WTC11 (cell line): ENCODE measurements around the gene HOXB3.

Source experiments
- CREM ChIP-seq: sonication (generic); formaldehyde crosslinking; IDR thresholded peaks from 2 replicates; pipeline ENCODE4 v1.8.1; 2022; ENCODE audit warnings: mild to moderate bottlenecking, missing genetic modification reagents, moderate library complexity
- ETV6 ChIP-seq: sonication (generic); formaldehyde crosslinking; IDR thresholded peaks from 2 replicates; pipeline ENCODE4 v1.8.1; 2022; ENCODE audit warnings: mild to moderate bottlenecking, missing genetic modification reagents
- HMGA2 ChIP-seq: fragments of 250-450 bp; sonication (Bioruptor Pico); IDR thresholded peaks from 2 replicates; pipeline ENCODE4 v1.4.0; 2021; ENCODE audit warnings: mild to moderate bottlenecking, moderate library complexity
- JUN ChIP-seq: sonication (generic); formaldehyde crosslinking; IDR thresholded peaks from 2 replicates; pipeline ENCODE4 v1.8.0; 2023; ENCODE audit warnings: mild to moderate bottlenecking, missing genetic modification reagents
- SP1 ChIP-seq: sonication (generic); formaldehyde crosslinking; conservative IDR thresholded peaks from 2 replicates; pipeline ENCODE4 v1.8.1; 2022; ENCODE audit warnings: missing genetic modification reagents
- TF ChIP-seq, protein P1 (sequence below): sonication (generic); formaldehyde crosslinking; conservative IDR thresholded peaks from 2 replicates; pipeline ENCODE4 v1.8.1; 2023; ENCODE audit warnings: mild to moderate bottlenecking, low read depth, missing genetic modification reagents, moderate library complexity
- TF ChIP-seq, protein P2 (sequence below): fragments of 200-600 bp; IDR thresholded peaks from 2 replicates; pipeline ENCODE4 v1.8.0; 2022; ENCODE audit warnings: antibody characterized with exemption
- TF ChIP-seq, protein P3 (sequence below): sonication (generic); formaldehyde crosslinking; IDR thresholded peaks from 2 replicates; pipeline ENCODE4 v1.8.0; 2022; ENCODE audit warnings: mild to moderate bottlenecking, missing genetic modification reagents
- TF ChIP-seq, protein P4 (sequence below): sonication (generic); formaldehyde crosslinking; IDR thresholded peaks from 2 replicates; pipeline ENCODE4 v1.8.0; 2022; ENCODE audit warnings: mild to moderate bottlenecking, missing genetic modification reagents

DNA sequence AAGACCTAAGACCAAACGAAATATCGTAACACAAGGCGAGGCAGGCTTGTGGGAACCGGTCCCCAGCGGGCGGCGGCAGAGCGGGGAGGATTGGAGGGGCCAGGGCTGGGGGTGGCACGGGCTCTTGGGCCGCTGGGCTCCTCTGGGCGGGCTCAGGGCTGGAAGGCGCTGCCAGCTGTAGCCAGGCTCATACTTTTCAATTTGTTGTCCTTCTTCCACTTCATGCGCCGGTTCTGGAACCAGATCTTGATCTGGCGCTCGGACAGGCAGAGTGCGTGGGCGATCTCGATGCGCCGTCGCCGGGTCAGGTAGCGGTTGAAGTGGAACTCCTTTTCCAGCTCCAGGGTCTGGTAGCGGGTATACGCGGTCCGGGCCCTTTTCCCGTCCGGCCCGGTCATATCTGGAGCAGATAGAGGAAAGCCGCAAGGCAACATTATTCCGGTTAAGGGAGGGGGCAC, 2.0 kb upstream of the HOXB3 start:
- TF ChIP-seq, protein P1, sequence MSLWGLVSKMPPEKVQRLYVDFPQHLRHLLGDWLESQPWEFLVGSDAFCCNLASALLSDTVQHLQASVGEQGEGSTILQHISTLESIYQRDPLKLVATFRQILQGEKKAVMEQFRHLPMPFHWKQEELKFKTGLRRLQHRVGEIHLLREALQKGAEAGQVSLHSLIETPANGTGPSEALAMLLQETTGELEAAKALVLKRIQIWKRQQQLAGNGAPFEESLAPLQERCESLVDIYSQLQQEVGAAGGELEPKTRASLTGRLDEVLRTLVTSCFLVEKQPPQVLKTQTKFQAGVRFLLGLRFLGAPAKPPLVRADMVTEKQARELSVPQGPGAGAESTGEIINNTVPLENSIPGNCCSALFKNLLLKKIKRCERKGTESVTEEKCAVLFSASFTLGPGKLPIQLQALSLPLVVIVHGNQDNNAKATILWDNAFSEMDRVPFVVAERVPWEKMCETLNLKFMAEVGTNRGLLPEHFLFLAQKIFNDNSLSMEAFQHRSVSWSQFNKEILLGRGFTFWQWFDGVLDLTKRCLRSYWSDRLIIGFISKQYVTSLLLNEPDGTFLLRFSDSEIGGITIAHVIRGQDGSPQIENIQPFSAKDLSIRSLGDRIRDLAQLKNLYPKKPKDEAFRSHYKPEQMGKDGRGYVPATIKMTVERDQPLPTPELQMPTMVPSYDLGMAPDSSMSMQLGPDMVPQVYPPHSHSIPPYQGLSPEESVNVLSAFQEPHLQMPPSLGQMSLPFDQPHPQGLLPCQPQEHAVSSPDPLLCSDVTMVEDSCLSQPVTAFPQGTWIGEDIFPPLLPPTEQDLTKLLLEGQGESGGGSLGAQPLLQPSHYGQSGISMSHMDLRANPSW (CRISPR knock-in tag): no peak
- TF ChIP-seq SP1 (CRISPR knock-in tag) (no peak), JUN (CRISPR knock-in tag) (no peak), CREM (CRISPR knock-in tag) (no peak), ETV6 (CRISPR knock-in tag) (no peak), HMGA2 (CRISPR knock-in tag) (no peak)
- TF ChIP-seq, protein P2, sequence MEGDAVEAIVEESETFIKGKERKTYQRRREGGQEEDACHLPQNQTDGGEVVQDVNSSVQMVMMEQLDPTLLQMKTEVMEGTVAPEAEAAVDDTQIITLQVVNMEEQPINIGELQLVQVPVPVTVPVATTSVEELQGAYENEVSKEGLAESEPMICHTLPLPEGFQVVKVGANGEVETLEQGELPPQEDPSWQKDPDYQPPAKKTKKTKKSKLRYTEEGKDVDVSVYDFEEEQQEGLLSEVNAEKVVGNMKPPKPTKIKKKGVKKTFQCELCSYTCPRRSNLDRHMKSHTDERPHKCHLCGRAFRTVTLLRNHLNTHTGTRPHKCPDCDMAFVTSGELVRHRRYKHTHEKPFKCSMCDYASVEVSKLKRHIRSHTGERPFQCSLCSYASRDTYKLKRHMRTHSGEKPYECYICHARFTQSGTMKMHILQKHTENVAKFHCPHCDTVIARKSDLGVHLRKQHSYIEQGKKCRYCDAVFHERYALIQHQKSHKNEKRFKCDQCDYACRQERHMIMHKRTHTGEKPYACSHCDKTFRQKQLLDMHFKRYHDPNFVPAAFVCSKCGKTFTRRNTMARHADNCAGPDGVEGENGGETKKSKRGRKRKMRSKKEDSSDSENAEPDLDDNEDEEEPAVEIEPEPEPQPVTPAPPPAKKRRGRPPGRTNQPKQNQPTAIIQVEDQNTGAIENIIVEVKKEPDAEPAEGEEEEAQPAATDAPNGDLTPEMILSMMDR: no peak
- TF ChIP-seq, protein P3, sequence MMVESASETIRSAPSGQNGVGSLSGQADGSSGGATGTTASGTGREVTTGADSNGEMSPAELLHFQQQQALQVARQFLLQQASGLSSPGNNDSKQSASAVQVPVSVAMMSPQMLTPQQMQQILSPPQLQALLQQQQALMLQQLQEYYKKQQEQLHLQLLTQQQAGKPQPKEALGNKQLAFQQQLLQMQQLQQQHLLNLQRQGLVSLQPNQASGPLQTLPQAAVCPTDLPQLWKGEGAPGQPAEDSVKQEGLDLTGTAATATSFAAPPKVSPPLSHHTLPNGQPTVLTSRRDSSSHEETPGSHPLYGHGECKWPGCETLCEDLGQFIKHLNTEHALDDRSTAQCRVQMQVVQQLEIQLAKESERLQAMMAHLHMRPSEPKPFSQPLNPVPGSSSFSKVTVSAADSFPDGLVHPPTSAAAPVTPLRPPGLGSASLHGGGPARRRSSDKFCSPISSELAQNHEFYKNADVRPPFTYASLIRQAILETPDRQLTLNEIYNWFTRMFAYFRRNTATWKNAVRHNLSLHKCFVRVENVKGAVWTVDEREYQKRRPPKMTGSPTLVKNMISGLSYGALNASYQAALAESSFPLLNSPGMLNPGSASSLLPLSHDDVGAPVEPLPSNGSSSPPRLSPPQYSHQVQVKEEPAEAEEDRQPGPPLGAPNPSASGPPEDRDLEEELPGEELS (CRISPR knock-in tag): no peak
- TF ChIP-seq, protein P4, sequence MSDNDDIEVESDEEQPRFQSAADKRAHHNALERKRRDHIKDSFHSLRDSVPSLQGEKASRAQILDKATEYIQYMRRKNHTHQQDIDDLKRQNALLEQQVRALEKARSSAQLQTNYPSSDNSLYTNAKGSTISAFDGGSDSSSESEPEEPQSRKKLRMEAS (CRISPR knock-in tag): no peak
